ENCODE measurements around the gene COMT. TPM values are rescaled to one million over a fixed set of nuclear protein-coding genes. Genes with fewer than 3 reads are reported as not detected.
A peak's percentile ranks its signal among the peaks of the same experiment; 100 is the strongest.

COMT gene
- total RNA-seq, 1 donor from 2014 or later = 140 TPM

DNA sequence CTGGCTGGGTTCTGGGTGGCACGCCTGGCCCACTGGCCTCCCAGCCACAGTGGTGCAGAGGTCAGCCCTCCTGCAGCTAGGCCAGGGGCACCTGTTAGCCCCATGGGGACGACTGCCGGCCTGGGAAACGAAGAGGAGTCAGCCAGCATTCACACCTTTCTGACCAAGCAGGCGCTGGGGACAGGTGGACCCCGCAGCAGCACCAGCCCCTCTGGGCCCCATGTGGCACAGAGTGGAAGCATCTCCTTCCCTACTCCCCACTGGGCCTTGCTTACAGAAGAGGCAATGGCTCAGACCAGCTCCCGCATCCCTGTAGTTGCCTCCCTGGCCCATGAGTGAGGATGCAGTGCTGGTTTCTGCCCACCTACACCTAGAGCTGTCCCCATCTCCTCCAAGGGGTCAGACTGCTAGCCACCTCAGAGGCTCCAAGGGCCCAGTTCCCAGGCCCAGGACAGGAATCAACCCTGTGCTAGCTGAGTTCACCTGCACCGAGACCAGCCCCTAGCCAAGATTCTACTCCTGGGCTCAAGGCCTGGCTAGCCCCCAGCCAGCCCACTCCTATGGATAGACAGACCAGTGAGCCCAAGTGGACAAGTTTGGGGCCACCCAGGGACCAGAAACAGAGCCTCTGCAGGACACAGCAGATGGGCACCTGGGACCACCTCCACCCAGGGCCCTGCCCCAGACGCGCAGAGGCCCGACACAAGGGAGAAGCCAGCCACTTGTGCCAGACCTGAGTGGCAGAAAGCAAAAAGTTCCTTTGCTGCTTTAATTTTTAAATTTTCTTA is 27.8 kb downstream of the COMT start:
- no peak for DNase-seq (ENCODE audit: low spot score)

GRCh38 chr22:19970031-19970478 is 28.5 kb downstream of the COMT start:
- no peak for DNase-seq (ENCODE audit: low spot score)

DNA sequence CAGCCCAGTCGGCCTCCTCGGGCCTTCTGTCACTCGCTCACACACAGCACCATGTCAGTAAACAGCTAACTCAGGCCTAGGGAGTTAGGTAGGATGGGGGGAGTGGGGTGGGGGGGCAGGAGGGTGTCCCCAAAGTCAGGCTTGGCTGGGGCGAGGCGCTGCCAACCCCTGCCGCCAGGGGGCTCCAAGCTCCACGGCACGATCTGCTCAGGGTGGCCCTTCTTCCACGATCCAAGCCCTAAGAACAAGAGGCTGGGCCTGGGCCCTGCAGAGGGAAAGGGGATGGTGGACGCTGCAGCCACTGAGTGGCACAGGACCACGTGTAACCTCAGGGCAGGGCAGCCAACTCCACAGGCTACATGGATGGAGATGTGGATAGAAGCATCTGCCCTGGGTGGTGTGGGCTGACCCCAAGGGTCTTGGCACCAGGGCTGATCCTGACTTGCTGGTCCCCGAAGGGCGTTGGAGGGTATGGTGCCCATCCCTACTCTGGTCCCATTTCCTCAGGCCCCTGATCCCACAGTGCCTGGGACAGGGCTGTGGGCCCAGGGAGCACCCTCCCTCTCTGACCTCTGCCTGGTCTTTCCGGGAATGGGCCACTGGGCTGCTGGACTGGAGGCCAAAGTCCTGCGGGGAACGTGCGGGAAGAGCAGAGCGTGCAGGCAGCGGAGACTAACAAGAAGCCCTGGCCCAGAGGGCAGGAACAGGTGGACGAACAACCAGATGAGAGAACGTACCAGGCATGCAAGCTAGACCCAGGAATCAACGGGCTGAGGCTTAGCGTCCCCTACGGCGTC is 29.1 kb downstream of the COMT start:
- peak; percentile 57 for DNase-seq (ENCODE audit: low spot score)

DNA sequence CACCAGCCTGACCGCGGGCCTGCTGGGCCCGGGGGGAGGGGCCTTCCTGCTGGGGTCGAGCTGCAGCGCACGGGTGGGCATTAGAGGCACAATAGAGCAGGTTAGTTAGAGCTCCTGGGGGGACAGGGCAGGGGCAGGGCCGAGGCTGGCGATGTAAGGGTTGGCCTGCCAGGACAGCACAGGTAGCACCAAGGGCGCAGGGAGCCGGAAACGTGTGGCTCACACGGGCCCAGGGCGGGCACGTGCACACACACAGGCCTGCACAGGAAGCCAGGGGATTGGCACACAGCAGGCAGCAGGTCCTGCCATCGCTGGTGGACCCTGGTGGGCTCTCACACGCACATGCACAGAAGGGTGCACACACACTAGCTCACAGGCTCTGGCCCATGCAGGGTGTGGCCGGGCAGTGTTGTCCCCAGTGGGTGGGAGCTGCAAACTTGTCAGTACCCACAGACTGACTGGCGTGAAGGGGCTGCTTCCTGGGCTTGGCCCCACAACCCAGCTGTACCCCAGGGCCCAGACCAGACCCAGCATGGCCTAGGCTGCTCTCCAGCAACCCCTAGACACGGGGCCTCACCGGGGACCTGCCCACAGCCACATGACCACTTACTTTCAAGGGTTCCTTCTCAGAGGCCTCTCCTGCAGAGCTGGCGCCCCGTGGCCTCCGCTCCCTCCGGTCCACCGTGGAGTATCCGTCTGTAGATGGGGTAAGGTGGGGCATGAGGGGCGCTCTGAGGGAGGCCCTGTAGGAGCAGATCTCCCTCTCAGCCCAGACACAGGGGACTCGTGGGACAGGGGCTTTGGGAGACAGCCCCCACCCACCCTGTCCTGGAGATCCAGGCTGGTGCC is 29.9 kb downstream of the COMT start:
- no peak for DNase-seq (ENCODE audit: low spot score)

GRCh38 chr22:19972251-19972650 is 30.7 kb downstream of the COMT start:
- no peak for DNase-seq (ENCODE audit: low spot score)

- no peak for DNase-seq (ENCODE audit: low spot score)
Measured at GRCh38 chr22:19972652-19973550, 31.3 kb downstream of the COMT start.

DNA sequence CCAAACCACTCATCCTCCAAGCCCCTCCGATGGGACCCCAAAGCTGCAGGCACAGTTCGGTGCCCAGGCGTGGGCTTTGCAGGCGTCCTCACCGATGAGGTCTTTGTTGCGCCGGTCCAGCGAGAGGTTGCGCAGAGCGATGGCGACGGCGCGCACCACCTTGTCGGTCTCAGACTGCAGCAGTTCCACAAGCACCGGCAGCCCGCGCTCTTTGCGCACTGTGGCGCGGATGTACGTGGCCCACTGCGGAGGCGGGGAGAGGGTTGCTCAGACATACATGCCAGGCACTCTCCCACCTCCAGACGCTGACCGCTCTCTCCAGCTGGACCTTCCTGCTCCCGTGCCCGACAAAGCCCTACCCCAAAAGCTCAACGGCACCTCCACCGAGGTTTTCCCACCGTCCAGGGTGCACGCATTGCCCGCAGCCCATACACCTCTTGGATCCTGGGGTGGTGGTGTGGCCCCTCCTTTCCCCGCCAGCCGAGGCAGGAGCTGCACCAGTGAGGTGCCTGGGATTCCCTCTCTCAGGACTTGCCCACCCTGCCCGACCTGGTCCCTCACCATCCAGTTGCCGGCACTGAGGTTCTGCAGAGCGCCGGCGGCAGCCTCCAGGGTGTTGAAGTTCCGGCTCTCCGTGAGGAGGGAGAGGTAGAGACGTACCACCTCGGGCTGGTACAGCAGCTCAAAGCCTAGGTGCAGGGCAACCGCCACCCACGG is 32.1 kb downstream of the COMT start:
- no peak for DNase-seq (ENCODE audit: low spot score)

DNA sequence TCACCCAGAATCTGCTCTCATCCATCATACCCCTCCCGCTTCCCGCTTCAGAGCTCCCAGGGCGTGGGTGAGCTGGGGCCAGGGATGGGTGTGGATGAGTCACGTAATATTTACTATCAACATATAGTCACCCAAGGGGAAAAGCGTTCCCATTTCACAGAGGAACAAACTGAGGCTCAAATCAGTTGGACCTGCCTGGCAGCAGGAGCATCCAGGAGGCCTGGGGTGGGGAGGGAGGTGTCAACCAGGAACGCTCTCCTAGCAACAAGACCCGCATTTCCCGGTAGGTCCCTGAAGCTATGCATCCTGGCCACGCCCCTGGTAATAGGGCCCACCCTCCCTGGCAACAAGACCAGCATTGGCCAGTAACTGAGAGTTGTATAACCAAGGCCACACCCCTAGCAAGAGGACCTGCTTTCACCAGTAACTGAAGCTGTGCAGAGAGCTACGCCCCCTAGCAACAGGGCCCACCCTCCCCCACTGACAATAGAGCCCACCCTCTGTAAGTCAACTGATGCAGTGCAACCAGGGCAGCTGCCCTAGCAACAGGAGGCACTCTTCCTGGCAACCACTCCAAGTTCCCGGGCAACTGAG is 32.8 kb downstream of the COMT start:
- DNase-seq (ENCODE audit: low spot score) = peak; percentile 63

- no peak for DNase-seq (ENCODE audit: low spot score)
Measured at GRCh38 chr22:19974935-19975706, 33.5 kb downstream of the COMT start.

DNA sequence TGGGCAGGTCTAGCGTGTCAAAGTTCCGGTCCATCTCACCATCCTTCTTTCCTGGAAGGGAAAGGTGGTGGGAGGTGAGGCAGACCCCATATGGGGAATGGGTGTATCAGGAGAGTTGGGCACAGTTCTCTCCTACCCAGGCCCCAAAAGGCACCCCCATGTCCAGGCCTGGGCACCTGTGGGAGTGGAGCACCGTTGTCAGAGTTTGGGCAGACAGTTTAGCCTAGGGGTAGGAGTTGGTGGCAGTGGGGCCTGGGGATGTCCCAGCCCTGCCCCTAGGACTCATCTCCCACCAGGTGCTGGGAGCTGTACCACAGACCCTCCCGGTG is 34.1 kb downstream of the COMT start:
- DNase-seq (ENCODE audit: low spot score) = no peak

DNA sequence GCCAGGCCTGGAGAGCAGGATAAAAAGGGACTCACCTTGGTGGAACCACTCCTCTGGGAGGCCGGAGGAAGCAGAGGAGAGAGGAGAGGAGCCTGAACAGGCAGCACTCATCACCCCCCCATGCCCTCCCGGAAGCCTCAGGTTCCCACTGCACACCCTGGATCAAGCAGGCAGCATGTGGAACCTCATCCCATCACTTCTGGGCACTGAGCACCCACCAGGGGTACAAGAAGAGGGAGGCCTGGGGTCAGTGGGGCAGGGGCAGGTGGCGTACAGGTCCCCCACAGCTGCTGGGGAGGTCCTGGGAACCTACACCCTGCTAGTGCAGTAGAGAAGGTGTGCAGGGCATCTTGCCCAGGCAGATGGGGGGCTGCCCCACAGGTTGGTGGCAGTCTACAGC is 35.1 kb downstream of the COMT start:
- DNase-seq (ENCODE audit: low spot score) = no peak

DNA sequence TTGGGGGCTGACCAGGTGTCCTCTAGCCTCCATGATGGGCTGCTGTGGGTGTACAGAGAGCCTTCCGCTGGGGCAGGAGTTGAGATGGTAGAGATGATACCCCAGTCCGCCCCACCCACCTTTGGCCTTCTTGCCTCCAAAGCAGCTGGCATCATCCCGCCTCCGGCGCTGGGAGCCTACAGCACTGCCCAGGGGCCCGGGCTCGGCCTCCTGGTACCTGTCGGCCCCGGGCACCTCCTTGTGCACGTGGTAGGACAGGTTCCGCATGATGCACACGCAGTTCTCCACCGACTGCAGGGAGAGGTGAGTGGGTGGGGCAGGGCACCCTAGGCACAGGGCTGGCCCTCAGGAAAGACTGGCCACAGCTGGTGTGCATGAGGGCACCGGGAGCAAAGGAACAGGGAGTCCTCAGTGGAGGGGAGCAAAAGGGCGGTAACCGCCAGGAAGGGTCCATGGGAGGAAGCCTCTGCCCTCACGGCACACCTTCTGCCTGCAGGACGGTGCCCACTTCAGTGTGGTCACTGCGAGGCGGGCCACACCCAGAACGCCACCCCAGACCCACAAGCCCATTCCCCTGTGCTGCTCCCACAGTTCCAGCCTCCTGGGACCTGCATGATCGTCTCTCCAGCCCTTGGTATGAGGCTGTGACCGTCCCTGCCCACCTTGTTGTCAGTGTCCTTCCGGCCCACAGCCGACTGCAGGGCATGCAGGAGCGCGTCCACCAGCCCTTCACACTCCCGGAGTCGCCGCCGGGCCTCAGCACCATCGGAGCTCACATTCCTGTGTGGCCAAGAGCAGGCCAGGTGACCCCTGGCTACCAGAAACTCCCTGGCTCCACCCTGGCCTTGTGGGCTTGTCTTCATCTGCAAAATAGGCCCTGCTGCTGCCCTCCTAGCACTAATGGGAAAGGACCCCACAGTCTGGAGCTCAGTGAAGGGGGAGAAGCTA is 36.0 kb downstream of the COMT start:
- no peak for DNase-seq (ENCODE audit: low spot score)

GRCh38 chr22:19978748-19979147 is 37.2 kb downstream of the COMT start:
- no peak for DNase-seq (ENCODE audit: low spot score)

- no peak for DNase-seq (ENCODE audit: low spot score)
Measured at GRCh38 chr22:19979712-19980493, 38.3 kb downstream of the COMT start.

- no peak for DNase-seq (ENCODE audit: low spot score)
Measured at GRCh38 chr22:19980766-19981165, 39.2 kb downstream of the COMT start.

DNA sequence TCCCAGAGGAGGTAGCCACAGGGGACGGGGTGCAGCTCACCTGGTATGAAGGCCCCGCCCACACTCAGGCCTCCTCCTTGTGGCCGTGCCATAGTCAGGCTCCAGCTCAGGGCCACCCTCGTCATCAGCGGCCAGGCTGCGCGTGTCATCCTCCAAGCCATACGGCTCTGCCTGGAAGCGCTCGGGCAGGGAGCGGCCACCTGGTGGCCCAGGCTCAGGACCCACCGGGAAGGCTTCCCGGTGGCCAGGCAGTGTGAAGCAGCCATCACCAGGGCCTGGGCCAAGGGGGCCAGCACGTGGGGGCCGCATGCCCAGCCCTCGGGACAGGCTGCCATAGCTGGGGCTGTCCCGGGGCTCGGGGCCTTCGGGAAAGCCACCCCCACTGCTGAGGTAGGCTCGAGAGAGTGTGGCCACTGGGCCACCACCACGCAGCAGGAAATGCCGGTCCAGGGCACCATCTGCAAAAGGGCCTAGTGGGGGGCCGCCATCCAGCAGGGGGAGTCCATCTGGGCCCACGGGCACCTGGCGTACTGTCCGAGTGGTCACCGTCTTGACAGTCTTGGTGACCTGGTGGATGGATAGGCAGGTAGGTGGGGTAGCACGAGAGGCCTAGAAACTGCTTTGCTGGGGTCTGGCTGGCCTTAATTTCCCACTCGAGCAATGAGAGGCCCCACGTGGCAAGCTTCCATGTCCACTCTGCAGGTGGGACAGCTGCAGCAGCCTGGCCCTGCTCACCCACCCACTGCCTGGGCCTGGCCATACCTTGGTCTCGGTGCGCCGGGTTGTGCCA is 39.8 kb downstream of the COMT start:
- no peak for DNase-seq (ENCODE audit: low spot score)
